Measurements from ENCODE around the gene CD40.

- TF ChIP-seq POLR2A (IDR thresholded peaks at IDR 0.05; ENCODE audit: low read length) (no peak), GATA1 (IDR thresholded peaks at IDR 0.05; ENCODE audit: low read depth, low read length) (no peak)
These were observed 5.5 kb downstream of the CD40 start for GRCh38 chr20:46123482-46124245.
